GM18505 (cell line): ENCODE data around the gene SAMD3.
"Not testable (repeated sequence)": the region's sequence is repeated elsewhere in the genome, so short reads cannot be mapped to it uniquely, and the experiment has no call there.

ENCODE experiments used
- ATAC-seq: cut with Tn5 transposase; IDR thresholded peaks from one replicate; pipeline ENCODE4 v1.9.1; 2021; ENCODE audit not compliant: unreplicated experiment
- POLR2A ChIP-seq: IDR thresholded peaks from 4 replicates; pipeline ENCODE4 v1.6.1; 2011; ENCODE audit warnings: borderline replicate concordance; ENCODE audit not compliant: insufficient read depth, insufficient read length; ENCODE audit errors: extremely low read depth

The SAMD3 gene

DNA sequence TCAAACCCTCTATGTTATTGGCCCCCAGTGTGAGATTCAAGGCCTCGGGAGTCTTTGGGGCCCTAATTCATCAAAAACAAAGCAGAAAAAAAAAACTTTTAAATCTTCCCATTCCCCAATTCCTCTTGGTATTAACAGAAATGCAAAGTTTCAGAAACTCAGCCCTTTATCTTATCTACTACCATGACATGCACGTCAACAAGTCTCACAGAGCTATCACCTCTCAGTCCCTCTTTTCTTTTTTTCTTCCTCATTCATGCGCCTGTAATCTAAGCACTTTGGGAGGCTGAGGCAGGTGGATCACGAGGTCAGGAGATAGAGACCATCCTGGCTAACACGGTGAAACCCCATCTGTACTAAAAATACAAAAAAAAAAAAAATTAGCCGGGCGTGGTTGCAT is 22.7 kb downstream of the SAMD3 start:
- TF ChIP-seq POLR2A = no peak
- no peak for ATAC-seq

DNA sequence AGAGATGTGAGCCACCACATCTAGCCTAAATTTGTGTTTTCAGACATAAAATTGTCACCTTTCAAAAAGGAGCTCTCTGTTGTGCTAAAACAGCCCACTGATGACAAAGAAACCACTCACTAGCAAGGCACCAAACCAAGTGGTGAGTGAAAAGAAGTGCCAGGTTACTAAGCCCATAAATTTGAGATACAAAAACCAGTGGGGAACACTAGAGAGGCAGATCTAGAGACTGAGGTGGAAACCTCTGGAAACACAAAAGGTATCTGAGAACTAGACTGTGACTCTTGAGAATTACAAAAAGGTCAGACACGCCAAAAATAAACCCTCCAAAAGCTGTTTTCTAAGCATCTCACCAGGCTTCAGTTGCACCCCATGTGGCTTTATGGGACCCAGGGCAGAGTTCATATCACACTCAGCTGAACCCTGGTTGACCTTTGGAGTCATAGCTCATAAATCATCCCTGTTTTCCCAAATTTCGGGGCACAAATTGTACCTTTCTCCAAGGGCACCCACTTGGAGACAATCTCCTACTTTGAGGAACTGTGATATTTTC is 24.2 kb downstream of the SAMD3 start:
- no peak for TF ChIP-seq POLR2A
- no peak for ATAC-seq

DNA sequence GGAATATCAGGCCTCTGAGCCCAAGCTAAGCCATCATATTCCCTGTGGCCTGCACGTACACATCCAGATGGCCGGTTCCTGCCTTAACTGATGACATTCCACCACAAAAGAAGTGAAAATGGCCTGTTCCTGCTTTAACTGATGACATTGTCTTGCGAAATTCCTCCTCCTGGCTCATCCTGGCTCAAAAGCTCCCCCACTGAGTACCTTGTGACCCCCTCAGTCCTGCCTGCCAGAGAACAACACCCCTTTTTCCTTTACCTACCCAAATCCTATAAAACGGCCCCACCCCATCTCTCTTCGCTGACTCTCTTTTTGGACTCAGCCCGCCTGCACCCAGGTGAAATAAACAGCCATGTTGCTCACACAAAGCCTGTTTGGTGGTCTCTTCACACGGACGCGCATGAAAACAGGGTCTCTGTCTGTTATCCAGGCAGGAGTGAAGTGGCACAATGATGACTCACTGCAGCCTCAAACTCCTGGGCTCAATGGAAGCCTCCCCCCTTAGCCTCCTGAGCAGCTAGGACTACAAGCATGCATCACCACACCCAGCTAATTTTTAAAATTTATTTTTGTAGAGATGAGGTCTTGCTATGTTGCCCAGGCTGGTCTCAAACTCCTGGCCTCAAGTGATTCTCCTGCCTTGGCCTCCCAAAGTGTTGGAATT is 24.8 kb downstream of the SAMD3 start:
- not testable (repeated sequence) for ATAC-seq

DNA sequence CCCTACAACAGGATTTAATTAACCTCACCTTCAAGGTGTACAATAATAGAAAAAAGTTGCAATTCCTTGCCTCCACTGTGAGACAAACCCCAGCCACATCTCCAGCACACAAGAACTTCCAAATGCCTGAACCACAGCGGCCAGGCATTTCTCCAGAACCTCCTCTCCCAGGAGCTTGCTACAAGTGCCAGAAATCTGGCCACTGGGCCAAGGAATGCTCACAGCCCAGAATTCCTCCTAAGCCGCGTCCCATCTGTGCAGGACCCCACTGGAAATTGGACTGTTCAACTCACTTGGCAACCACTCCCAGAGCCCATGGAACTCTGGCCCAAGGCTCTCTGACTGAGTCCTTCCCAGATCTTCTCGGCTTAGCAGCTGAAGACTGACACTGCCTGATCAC is 28.3 kb downstream of the SAMD3 start:
- not testable (repeated sequence) for ATAC-seq

DNA sequence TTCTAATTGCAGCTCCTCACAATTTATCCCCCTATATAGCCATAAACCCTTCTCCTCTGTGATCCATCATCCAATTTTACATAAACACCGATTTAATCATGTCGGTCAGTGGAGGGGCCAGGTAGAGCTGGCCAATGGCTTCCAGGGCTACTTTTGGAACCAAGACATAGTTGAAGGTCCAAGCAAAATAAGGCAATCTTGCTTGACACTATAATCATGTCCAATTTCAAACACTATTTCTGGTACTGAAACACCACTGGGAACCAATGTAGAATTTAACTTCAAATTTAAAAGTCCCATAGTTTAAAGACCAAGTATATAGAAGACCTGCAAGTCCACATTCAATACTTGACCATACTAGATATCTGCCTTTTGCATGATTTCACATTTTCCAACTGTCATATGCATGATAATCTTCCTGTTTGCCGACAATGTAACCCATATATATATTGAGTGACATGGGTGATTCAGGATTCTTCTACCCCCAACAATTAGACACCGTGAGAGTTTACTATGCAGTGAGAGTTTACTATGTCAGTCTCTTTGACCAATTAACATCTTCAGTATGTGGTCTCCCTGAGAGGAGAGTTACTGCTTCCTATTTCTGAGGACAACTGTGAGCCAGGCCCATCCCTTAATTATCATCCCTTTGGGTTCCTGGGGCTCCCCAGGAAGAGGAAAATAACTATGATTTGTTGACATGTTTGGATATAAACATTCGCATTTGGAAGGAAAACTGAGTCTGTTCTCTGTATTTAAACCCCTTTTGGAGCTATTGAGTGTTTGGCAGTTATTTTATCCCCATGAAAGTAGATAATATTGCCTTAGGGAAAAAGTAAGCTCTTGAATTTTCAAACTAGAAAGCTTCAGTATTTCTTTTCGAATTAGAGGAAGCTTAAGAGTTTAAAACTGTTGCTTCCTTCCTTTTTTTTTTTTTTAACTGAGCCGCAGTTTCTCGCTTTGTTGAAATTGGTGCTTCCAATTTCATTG is 31.8 kb downstream of the SAMD3 start:
- no peak for ATAC-seq
- no peak for TF ChIP-seq POLR2A

DNA sequence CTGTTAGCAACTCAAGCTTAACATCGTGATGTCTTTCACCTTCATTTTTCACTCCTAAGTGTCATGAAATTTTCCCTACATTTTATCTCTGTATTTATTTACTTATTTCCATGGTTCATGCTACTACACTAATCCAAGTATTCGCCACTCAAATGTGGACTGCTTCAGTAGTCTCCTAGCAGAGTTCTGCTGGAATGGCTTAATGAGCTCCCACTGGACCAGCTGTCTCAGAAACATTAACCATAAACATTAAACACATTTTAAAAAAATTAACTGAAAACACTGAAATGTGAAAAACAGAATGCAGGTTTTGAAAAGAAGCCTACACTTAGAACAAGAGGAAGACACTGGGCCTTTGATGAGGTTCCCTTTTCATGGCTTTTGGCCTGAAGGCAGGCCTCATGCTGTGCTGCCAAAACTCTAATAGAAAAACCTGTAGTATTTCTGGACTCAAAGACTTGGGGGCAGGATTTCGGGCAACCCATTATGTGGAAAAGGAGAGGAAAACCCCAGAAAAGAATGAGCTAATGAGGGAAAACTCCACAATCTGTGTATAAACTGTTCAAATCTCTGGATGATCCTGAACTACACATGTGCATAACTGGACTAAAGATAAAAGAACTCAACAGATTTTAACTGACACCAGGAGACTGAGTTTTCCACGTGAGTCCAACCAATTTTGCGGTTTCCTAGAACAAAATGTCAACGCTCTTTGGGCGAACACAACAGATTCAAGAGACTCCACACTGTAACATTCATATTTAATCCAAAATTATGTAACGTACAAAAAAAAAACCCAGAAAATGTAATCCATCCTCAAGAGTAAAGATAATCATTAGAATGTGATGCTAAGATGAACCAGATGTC is 33.0 kb downstream of the SAMD3 start:
- ATAC-seq = no peak
- TF ChIP-seq POLR2A = no peak

DNA sequence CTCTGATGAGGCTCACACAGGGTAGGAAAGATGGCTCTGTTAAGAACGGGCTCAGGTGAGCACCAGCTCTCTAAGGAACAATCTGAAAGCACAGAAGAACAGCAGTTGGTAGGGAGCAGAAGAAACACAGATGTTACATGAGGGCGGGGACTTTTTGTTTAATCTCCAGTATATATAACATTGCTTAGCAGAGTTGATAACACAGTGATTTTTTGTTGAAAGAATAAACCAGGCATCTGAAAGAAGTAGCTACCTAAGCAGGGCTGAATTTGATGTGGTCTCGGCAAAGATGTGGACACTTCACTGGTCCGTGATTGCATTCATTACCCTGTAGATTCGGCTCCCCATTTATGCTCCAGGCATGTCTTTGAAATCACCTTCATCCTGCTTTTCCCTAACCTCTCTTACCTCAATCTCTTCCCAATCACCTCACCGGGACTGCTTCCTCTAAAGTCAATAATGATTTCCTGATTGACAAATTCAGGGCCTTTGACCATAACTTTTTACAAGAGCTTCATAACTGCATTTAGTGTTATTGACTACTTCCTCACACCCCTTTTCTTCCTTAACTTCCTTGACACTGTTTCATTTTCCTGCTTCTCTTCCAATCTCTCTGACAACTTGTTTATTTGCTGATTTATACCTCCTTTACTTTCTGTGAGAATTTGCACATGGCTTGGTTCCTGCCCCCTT is 34.4 kb downstream of the SAMD3 start:
- TF ChIP-seq POLR2A = no peak
- no peak for ATAC-seq

DNA sequence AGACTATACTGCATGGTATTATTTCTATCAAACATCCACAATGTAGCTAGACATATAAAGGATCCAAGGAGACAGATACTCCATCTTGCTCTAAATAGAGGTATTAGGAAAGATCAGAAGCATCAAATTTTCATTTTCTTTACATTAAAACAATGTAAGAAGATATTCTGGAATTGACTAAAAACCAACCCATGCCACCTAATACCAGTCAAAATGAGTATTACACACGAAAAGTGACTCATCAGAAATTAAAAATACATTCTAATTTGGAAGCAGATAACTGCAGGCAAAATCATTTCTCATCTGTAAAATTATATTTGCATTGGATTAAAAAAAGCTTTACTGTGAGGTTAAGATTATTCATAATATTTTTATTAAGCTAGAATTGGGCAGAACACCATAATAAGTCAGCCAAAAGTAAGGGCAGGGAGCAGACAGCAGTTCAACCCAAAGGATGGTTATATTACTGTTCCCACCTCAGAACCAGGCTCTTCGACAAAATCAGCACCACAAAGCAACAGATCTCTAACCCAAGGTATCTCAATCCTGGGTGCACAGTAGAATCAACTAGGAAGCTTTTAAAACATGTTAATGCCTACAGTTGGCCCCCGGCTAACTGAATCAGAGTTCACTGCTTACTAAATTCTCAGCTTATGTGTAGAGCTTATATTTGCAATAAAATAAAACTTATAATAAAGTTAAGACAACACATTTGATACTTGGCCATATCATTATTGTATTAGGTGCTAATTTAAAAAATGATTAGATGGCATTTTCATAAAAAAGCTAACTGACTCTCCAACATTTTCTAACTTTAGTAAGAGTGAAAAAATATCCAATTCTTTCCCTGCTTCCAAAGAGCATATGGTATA is 35.2 kb downstream of the SAMD3 start:
- ATAC-seq = no peak

DNA sequence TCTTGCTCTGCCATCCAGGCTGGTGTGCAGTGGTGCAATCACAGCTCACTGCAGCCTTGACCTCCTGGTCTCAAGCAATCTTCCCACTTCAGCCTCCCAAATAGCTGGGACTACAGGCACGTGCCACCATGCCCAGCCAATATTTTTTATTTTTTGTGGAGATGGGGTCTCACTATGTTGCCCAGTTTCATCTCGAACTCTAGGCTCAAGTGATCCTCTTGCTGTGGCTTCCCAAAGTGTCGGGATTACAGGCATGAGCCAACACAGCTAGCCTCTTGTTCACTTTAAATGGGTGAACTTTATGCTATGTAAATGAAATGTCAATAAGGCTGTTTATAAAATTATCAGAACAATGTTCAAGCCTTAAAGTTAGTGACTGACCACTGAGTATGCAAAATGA is 37.1 kb downstream of the SAMD3 start:
- TF ChIP-seq POLR2A = no peak
- ATAC-seq = no peak

More for the DNA sequence above, 35.2 kb downstream of the SAMD3 start:
- no peak for TF ChIP-seq POLR2A

DNA sequence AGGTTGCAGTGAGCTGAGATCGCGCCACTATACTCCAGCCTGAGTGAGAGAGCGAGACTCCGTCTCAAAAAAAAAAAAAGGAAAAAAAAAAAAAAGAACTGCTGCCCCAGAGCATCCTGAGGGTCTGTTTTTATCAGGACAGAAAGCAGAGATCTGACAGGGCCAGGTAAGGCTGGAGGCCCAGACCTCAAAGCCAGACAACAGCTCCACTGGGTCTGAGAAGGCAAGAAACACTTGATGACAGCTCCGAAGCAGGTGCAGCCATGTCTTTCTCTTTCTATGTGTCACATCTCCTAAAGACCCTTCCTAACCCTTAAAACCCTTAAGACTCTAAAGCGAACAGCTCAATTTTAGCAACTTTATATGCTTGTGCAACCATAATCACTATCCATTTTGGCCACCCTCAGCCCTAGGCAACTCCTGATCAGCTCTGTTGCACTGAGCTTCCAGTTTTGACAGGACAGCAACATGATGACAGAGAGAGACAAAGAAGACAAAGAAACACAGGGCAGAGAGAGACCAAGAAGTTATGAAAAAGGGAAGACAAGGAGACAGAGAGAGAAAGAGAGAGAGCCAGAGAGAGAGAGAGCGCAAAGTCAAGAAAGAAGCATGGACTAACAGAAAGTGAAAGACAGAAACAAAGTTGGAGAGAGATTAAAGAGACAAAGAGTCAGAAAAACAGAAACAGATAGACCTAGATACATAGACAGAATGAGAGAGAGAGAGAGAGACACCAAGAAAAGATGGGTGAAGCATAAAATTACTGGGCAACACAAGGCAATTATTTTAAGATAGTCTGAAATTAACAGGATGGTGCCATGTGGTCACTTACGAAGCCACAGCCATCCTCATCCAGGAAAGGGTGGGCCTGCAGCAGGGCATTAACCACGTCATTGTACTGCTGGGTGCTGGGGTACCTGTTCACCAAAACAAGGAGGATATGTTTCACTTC is 39.2 kb downstream of the SAMD3 start:
- no peak for TF ChIP-seq POLR2A
- ATAC-seq = no peak

DNA sequence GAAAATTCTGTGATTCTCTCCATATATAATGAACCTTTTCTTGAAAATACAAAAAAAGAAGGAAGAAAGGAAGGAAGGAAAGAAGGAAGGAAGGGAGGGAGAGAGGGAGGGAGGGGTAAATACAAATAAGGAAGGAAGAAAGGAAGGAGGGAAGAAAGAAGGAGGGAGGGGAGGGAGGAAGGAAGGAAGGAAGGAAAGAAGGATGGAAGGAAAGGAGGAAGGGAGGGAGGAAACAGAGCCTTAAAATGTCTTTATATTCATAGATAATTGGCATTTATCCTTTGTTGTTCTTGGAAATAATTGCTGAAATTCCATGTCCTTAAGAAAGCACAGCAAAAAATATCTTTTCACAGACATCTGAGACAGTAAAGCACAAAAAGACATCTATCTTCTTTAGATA is 40.3 kb downstream of the SAMD3 start:
- TF ChIP-seq POLR2A = no peak
- no peak for ATAC-seq

DNA sequence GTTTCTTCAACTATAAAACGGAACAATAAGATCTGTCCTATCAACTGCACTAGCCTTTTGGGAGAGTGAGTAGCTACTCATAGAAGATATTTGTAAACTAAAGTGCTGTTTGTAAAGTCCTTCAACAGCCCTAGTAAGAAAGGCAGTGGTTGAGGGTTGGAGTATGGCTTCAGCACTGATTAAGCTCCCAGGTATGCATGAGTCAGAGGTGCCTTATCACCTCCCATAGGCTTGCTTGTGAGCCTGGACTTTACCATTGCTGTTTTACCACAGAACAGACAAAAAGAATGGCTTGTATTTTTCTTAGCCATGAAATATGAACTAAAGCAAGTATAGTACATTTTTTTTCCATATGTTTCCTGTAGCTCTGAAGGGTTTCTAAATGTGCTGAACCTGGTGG is 44.1 kb downstream of the SAMD3 start:
- no peak for ATAC-seq
- TF ChIP-seq POLR2A = no peak
